HuH-7.5 (cell line): ENCODE results near the gene RNF166.
A peak's percentile ranks its signal among the peaks of the same experiment; 100 is the strongest.

ENCODE experiments used
- DNase-seq: peaks from one replicate; pipeline ENCODE4 v3.0.0; 2011; ENCODE audit warnings: low spot score

RNF166 gene

DNA sequence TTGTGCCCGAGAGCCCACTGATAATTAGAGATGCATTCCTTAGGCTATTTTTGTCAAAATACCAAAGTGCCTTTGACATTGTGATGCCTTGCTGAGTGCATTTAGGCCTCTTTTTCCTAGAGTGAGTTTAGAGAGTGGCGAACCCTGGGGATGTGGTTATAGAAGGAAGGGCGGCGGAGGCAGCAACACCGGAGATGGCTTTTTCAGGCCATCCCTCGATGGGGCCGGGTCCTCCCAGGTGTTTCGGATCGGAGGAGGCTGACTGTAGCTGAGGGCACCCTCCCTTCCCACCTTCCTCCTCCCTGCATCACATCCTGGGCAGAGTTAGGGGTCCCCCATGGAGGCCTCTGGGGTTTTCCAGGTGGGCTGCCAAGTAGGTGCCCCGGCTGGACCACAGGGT lies 13.3 kb downstream of the RNF166 start:
- no peak for DNase-seq

DNA sequence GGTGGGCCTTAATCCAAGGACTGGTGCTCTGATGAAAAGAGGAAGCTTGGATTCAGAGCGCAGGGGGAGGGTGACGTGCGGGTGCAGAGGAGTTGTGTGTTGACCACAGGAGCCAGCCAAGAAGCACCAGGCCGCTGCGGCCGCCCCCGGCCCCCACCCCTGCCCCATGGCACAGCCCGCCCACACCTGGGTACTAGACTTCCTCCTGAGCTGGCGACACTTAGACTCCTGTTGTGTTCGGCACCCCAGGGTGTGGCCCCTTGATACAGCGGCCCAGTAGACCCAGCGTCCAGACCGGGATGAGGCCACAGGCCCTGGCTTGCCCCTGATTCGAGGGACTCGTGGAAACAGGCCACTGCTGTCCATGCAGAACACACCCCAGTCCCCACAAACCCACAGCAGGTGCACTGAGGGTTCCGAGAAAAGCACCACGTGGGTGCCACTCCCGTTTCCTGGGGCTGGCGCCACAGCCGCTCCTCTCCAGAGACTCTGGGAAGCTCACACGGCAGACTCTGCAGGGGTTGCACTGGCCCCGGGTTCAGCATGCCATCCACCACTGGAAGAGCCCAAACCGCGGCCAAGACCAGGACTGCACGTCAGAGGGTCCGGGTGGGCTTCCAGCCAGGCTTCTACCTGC lies 14.2 kb downstream of the RNF166 start:
- DNase-seq: no peak

DNA sequence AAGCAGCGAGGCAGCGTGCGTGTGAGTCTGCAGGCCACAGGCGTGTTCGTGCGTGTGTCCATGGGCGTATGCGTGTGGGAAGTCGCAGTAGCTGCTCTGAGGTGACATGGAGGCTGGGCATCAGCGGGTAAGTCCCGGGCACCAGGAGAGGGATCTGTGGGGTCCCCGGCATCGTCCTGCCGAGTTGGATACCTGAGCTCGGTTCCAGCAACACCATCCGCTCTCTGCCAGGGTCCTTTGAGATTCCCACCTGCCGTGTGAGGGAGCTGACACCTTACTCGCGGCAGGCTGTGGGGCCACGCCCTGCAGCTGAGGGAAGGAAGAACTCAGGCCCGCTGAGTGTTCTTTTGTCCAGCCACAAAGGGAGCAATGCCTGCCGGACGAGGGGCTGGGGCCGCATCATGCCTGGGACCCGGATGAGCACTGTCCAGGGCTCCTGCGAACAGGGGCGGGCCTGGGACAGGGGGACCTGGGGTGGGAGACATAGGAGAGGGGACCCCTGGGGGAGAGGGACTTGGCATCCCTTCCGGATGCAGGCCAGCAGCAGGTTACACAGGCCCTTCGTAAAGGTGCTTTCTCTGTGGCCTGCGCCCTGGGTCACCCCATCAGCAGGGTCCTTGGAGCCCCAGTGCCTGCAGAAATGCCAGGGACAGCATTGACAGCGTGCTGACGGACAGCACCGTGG lies 14.9 kb downstream of the RNF166 start:
- no peak for DNase-seq

DNA sequence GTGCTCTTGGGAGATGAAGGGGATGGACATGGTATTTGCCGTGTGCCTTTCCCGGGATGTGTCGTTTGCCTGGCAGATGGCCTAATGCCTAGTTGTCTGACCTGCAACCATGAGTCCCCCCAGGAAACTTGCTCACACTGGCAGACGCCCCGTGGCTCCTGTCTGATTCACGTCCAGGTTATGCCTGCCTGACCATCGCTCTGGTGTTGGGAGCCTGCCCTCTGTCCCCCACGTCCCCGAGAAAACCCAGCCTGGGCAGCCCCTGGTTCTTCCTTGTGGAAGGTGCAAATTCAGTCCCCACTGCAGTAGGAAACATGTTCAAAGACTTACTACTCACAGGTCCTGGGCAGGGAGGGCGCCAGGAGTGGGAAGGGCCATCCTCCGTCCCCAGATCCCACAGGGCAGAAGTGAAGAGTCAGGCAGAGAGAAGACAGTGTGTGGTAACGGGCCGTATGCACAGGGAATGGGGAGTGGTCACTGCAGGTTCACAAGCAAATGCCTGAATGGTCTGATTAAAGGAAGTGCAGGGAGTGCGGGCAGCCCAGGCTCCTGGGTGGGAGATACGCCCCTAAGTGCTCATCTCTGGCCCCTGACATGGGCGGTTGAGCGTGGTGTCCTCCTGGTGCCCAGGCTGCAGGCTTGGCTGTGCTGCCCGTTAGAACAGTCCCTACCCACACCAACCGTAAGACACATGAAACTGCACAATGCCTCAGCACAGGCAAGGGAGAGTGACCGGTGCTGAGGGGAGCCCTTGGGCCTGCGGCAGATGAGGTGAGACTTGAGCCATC lies 15.7 kb downstream of the RNF166 start:
- no peak for DNase-seq

DNA sequence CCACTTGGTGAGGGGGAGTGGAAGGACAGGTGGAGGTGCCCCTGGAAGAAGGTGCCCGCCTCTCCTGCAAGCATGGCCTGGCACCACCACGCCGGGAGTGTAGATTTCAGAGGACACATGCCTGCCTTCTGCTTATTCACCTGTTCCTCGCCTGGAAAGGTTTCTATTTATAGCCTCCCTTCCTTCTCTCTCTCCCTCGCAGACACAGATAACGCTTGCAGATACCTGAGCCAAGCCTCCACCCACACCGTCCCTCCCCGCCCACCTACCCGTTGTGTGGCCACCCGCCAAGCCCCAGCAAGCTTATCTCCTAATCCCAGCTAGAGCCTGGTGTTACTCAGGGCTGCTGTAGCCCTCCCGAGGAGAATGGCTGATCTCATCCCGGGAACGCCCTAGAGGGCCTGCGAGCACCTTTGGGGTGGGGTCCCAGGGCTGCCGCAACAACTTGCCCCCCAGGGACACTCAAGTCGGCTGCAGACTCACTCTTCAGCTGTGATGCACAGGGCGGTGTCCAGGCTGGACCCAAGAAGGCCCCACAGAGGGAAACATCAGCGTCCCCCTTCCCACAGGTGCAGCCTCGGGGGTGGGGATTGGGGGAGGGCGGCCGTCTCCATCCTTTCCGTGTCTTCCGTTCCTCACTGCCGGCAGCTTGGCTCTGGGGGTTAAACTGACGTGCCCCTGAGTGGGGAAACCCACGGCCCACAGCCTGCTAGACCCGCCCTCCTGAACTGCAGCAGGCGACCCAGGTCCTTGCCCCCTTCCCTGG lies 18.0 kb downstream of the RNF166 start:
- DNase-seq: peak; percentile 83

DNA sequence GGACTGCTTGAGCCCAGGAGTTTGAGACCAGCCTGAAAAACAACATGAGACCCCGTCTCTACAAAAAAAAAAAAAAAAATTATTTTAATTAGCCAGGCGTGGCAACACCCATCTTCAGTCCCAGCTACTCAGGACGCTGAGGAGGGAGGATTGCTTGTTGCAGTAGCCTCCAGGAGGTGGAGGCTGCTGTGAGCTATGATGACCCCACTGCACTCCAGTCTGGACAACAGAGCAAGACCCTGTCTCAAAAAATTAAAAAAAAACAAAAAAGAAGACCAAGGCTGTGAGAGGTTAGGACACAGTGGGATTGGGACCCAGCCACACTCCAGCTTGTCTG lies 18.6 kb downstream of the RNF166 start:
- no peak for DNase-seq

DNA sequence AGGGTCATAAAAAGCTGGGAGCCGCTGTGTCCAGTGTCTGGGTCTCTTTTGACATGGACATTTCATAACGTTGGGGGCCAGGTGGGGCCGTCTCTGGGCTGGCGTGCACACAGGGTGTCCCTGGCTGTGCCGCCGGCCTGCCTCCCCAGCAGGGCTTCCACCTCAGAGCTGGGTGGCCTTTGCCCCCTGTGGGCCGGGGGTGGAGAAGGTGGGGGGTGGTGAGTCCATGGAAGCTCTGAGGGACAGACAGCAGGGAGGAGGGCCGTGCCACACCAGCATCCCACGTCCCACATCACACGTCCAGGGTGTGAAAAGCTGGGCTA lies 19.0 kb downstream of the RNF166 start:
- no peak for DNase-seq

DNA sequence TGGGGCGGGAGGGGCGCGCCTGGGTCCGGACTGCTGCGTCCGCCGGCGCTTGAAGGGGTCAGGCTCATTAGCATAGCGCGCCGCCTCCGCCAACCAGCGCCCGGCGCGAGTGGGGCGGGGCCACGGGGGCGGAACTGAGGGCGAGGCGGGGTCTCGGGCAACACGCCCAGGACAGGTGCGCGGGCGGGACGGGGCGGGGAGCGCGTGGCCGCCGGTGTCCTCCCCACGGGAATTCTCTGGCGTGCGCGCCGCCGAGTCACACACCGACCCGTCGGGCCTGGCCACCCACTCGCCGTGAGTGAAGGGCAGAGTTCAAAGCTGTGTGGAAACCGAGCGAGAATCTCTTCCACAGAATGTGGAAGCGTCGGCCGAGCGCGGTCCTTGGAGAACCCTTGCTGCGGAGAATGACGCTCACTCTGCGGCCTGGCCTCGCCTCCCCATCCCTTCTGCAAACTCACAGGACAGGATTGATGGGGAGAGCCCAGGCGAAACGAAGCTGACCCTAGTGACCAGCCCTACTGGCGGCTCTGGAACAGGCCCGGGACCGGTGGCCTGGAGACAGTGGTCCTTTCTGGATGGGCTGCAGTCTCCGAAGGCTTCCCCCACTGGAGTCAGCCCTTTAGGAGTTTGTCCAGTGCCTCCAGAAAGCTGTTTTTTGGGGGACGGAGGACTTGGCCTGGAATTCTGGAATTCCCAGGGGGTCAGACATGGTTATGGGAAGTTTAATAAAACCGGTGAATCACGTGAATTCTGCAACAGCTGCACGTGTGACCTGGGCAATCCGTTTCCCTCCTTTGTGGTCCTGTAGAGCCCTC lies 19.6 kb downstream of the RNF166 start, which contains the start of gene SNAI3:
Gene SNAI3 (minus strand): TSS at position 69 of the 815 bp plus-strand sequence. CDS start 101 bp downstream, outside the sequence.
- peak; percentile 99 for DNase-seq

DNA sequence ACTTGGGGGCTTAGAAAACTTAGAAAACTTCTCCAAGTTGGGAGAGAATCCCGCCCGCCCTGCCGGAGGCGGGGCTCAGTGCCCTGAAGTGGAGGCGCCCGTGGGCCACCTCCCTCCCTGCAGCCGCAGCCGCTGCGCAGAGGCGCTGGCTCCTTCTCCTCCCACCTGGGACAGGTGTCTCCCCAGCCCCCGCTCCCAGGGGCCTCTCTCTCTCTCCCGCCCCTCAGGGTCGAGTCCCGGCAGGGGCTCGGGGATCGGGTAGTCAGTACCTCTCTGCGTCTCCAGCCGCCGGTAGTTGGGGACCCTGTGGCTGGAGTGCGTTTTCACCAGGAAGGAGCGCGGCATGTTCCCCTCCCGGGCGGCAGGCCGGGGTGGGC lies 20.2 kb downstream of the RNF166 start:
- peak; percentile 75 for DNase-seq

DNA sequence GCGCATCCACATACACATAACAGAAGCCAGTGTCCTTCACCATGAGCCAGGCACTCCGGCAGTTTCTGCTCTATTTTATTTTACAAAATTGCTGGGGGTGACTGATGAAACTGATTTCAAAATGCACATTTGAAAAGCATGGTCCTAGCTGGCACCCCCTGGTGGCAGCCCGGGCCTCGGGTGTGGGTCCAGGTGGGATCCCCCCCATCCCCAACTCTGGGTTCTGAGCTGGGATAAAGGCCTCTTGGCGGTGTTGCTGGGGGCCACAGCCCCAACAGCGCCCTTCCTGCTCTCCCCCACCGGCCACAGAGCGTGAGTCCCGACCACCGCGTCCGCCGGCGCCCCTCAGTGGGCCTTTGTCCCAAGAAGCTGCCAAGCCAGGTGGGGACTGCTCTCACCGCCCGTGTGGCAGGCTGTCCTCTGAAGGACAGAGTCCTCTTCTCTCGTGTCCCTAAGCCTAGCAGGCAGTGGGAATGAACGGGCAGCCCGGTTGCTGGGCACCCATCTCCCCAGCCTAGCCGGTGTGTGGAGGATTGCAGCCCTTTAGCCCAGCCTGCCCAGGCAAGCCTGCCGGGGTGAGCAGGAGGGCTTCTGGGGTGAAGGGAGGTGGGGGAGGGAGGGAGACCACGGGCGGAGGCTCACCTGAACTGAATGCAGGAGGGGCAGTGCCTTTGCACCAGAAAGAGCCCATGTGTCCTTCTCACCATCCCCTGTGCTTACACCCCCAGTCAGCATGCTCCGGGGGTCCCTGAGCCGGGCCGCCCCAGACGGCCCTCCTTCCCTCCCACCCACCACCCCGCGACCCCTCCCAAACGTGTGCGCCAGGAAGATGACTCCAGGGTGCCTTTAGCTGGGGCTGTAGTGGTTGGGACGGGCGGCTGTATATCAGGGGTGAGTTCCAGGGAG lies 20.8 kb downstream of the RNF166 start:
- DNase-seq: peak; percentile 86

DNA sequence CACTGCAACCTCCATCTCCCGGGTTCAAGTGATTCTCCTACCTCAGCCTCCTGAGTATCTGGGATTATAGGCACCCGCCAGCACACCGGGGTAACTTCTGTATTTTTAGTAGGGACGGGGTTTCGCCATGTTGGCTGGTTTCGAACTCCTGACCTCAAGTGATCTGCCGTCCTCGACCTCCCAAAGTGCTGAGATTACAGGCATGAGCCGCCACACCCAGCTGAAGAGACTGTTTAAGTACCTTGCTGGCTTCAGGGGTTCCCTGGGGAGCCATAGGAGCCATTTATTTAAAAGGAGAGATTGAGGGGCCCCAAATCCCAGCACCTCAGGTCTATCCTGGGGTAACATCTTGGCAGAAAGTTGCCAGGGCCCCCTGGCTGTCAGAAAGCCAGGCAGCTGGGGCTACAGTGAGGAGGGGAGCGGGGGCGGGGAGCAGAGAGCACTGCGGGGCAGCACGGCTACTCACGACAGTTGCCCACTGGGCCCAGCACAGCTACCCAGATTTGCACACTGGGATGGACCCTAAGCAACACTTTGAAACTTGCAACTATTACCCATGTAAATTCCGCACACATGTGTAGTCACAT lies 21.5 kb downstream of the RNF166 start:
- DNase-seq: no peak

DNA sequence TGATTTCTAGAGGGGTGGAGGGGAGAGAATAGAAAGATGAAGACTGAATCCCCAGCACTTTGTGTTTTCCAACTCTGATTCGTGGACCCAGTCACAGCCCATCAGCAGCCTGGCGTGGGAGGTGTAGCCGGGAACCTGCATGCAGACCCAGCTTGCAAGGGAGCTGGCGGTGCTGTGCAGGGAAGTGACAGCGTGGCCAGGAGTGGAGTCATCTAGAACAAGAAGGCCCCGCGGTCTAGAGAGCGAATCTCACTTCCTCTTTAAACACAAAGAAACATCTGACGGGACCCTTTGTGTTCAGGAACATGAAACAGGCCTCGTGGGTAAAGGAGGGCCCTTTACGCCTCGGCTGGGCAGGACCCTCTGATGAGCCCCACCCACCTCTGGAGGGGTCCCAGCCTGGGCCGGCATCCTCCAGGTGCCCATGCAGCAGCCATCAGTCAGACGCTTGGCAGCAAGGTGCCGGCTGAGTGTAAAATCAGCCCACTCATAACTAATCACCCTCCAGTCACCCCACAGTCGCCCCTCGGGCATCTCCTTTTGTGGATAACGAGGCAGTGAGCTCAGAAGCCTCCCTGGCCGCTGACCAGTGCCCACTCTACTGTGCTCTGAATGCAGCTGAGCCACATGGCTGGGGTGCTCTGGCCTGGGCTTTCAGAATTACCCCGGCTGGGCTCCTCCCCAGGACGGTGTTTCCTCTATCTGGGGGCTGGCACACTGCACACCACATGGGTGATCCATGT lies 24.3 kb downstream of the RNF166 start:
- no peak for DNase-seq

DNA sequence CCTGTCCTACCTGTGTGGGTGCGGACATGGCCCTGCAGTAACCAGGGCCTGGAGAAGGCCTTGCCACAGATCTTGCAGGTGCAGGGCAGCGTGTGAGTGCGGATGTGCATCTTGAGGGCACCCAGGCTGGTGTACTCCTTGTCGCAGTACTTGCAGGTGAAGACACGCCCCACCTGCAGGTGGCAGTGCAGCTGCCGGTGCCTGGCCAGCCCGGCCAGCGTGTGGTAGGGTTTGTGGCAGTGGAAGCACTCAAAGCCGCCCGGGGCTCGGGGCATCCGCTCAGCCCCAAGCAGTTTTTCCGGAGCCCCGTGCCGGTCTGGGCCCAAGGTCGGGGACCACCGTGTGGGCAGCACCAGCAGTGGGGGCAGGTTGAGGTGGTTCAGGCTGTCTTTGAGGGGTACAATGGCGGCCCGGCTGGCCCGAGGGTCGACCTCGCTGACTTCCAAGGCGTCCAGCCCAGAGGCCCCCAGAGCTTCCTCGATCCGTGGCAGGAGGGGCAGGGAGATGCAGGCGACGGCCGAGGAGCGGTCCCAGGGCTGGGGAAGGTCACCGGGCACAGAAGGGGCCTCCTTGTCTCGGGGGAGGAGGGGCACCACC lies 25.0 kb downstream of the RNF166 start:
- DNase-seq: peak; percentile 97

DNA sequence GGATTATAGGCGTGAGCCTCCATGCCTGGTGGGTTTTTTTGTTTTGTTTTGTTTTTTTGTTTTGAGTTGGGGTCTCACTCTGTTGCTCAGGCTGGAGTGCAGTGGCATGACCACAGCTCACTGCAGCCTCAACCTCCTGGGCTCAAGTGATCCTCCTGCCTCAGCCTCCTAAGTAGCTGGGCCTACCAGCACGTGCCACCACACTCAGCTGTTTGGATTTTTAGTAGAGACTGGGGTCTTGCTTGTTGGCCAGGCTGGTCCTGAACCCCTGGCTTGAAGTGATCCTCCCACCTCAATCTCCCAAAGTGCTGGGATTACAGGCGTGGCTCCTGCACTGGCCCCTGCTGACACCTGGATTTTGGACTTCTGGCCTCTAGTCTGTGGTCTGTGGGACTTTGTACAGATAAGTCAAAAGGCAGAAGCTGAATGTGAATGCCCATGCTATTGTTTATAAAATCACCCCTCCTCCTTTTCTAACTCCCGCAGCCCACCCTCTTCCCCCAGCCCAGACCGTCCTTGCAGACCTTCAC lies 25.6 kb downstream of the RNF166 start:
- no peak for DNase-seq

DNA sequence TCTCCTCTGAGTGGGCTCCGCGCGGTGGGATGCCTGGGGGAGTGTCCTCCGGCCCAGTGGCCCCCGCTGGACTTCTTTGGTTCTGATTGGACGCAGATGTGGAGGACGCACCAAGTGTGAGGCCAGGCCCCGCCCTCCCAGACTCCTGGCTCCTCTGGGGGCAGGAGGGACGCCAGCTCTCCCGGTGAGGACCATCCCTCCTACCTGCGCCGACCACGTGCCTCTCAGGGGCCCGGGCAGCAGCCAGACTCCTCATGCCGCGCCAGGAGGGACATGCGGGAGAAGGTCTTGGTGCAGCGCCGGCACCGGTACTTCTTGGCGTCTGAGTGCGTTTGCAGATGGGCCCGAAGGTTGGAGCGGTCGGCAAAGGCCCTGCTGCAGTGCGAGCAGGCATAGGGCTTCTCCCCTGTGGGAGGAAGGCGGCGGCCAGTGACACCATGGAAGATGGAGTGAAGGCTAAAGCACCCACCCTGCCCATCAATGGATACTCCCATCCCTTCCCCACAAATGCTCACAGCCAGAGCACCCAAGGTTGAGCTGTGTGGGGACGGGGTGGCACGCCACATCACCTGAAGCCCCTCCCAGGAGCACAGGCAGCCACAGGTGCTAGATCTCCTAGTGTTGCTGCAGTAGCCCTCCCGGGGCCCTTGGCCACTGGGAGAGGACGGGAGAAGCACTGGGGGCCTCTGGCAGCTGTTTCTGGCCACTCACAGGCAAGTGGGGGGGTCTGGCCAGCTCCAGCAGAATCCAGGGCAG lies 27.8 kb downstream of the RNF166 start:
- DNase-seq: no peak

DNA sequence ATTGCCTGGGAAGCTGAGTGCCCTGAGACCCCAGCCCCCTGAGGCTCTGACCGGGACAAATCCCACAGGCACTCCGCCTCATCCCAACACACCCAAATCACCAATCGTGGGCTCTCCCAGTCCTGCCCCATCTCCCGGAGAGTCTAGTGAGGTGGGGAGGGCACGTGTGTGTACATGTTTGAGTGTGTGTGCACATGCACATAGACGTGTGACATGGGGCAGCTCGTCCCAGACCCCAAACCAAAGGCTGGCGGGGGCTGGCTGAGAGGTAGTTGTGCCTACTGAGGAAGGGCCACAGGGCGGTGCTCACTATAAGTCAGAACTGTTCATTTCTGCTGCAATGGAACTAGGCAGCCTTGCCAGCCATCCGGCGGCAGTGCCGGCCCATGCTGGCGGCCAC lies 28.5 kb downstream of the RNF166 start:
- no peak for DNase-seq

DNA sequence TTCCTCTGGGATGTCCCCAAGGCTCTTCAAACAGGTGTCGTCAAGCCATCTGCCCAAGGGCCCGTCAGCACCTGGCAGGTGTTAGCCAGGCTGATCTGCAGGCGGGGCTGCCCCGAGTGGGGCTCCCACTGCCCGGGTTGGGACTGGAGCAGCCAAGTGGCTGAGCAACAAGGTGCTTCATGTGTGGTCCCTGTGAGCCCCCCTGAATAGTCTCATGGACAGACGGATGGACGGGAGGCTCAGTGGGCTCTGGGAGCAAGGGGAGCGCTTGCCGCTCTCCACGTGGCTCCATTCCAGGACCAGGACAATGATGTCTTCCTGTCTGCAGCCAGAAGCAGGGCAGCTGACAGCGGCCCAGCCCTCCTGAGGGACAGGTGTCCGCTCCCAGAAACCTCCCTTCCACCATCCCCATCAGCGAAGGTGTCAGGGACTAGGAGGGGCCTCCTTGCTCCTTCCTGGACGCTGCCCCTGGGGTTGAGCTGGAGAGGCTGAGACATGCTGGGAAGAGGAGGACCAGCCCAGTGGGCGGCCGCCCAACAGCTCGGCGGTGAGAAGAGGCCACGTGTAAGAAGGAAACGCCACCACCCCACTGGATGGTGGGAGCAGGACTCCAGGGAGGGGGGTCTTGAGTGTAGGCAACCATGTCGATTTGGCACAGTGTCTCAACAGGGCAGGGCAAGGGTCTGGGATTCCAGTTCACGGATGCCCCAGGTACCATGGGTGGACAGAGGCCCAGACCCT lies 29.5 kb downstream of the RNF166 start:
- DNase-seq: no peak
